Mesothelial cell of epicardium (in vitro differentiated cells): ENCODE measurements around the gene PTPN2. TPM values are rescaled to one million over a fixed set of nuclear protein-coding genes. Genes with fewer than 3 reads are reported as not detected.

Source experiments
- DNase-seq, 2 experiments: peaks; one replicate each; pipeline ENCODE4 v3.0.0; 2021; ENCODE audit warnings: low spot score in 2 of 2; ENCODE audit not compliant: unreplicated experiment in 2 of 2
- H3K27ac Mint-ChIP-seq: 2 replicates; pipeline ENCODE4 v1.8.0; 2021; ENCODE audit warnings: mixed read lengths
- H3K27me3 Mint-ChIP-seq: 2 replicates; pipeline ENCODE4 v1.8.0; 2021; ENCODE audit warnings: low read depth, mixed read lengths
- H3K36me3 Mint-ChIP-seq: 2 replicates; pipeline ENCODE4 v1.8.0; 2021; ENCODE audit warnings: mixed read lengths
- H3K4me1 Mint-ChIP-seq: 2 replicates; pipeline ENCODE4 v1.8.0; 2021; ENCODE audit warnings: mixed read lengths
- H3K4me3 Mint-ChIP-seq: 2 replicates; pipeline ENCODE4 v1.8.0; 2021; ENCODE audit warnings: mild to moderate bottlenecking, moderate library complexity, mixed read lengths
- H3K9me3 Mint-ChIP-seq: 2 replicates; pipeline ENCODE4 v1.8.0; 2021; ENCODE audit warnings: mixed read lengths
- total RNA-seq: library from RNA; stranded (reverse); gene quantifications from 3 replicates; pipeline ENCODE4 v1.2.1, GENCODE V29; 2021
- TF ChIP-seq, protein P1 (sequence below): fragments of 200-600 bp; sonication (generic); IDR thresholded peaks from one replicate; pipeline ENCODE4 v1.5.0; 2021; ENCODE audit warnings: antibody characterized with exemption; ENCODE audit not compliant: unreplicated experiment

Gene PTPN2
- total RNA-seq, 1 donor from 2014 or later = 37.0 TPM

GRCh38 chr18:12783524-12783923, 100.5 kb downstream of the PTPN2 start:
- Mint-ChIP-seq H3K4me1 (no peaks in the 10 kb centered on the region), H3K36me3 (no peaks in the 10 kb centered on the region), H3K27ac (no peak overlapping the region), H3K9me3 (no peaks in the 10 kb centered on the region), H3K27me3 (no peaks in the 10 kb centered on the region), H3K4me3 (no peak overlapping the region)
- TF ChIP-seq, protein P1, sequence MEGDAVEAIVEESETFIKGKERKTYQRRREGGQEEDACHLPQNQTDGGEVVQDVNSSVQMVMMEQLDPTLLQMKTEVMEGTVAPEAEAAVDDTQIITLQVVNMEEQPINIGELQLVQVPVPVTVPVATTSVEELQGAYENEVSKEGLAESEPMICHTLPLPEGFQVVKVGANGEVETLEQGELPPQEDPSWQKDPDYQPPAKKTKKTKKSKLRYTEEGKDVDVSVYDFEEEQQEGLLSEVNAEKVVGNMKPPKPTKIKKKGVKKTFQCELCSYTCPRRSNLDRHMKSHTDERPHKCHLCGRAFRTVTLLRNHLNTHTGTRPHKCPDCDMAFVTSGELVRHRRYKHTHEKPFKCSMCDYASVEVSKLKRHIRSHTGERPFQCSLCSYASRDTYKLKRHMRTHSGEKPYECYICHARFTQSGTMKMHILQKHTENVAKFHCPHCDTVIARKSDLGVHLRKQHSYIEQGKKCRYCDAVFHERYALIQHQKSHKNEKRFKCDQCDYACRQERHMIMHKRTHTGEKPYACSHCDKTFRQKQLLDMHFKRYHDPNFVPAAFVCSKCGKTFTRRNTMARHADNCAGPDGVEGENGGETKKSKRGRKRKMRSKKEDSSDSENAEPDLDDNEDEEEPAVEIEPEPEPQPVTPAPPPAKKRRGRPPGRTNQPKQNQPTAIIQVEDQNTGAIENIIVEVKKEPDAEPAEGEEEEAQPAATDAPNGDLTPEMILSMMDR = no peak
- no peak for DNase-seq

DNA sequence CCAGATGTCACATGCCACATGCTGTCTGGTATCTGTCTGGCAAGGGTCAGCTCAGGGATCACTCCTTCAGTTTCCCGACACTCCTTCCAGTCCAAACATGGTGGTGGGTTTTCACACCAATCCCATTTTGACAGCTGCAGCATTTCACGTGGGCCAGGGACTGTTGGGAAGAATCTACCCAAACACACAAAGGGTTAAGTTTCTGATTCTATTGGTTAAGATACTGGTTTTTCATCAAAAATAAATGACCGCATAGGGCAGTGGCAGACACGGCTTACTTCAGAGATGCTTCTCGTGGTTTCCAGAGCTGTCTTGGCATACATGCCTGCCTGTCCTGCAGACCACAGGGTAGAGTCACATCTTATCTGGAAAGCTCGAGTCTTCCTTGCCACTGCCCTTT, 101.5 kb downstream of the PTPN2 start:
- H3K27me3 Mint-ChIP-seq = no peaks in the 10 kb centered on the region
- no peak for DNase-seq
- H3K36me3 Mint-ChIP-seq = no peaks in the 10 kb centered on the region
- TF ChIP-seq, protein P1 = no peak
- H3K9me3 Mint-ChIP-seq = no peaks in the 10 kb centered on the region
- H3K27ac Mint-ChIP-seq = no peak overlapping the region
- no peak overlapping the region for H3K4me3 Mint-ChIP-seq
- H3K4me1 Mint-ChIP-seq = no peaks in the 10 kb centered on the region

- DNase-seq = no peak
- H3K27ac Mint-ChIP-seq = no peak overlapping the region
- H3K4me3 Mint-ChIP-seq = no peak overlapping the region
- no peaks in the 10 kb centered on the region for H3K27me3 Mint-ChIP-seq
- H3K4me1 Mint-ChIP-seq = no peaks in the 10 kb centered on the region
- H3K9me3 Mint-ChIP-seq = peaks cover 3% of the 10 kb centered on the region
- TF ChIP-seq, protein P1 = no peak
- no peaks in the 10 kb centered on the region for H3K36me3 Mint-ChIP-seq
These were observed 104.6 kb downstream of the PTPN2 start for GRCh38 chr18:12779456-12779855.

- TF ChIP-seq, protein P1 = no peak
- no peaks in the 10 kb centered on the region for H3K27me3 Mint-ChIP-seq
- no peak for DNase-seq
- no peak overlapping the region for H3K4me3 Mint-ChIP-seq
- H3K9me3 Mint-ChIP-seq = peaks cover 3% of the 10 kb centered on the region
- H3K4me1 Mint-ChIP-seq = no peaks in the 10 kb centered on the region
- H3K27ac Mint-ChIP-seq = no peak overlapping the region
- no peaks in the 10 kb centered on the region for H3K36me3 Mint-ChIP-seq
These were observed 105.0 kb downstream of the PTPN2 start for GRCh38 chr18:12779043-12779442.

- H3K36me3 Mint-ChIP-seq = no peaks in the 10 kb centered on the region
- no peaks in the 10 kb centered on the region for H3K27me3 Mint-ChIP-seq
- H3K9me3 Mint-ChIP-seq = peaks cover 3% of the 10 kb centered on the region
- DNase-seq = no peak
- H3K27ac Mint-ChIP-seq = no peak overlapping the region
- H3K4me1 Mint-ChIP-seq = no peaks in the 10 kb centered on the region
- H3K4me3 Mint-ChIP-seq = no peak overlapping the region
- TF ChIP-seq, protein P1 = no peak
These were observed 106.5 kb downstream of the PTPN2 start for GRCh38 chr18:12777500-12777944.
